HG03196 (cell line): ENCODE data around the gene GOLT1B.
"Not testable (repeated sequence)": the region's sequence is repeated elsewhere in the genome, so short reads cannot be mapped to it uniquely, and the experiment has no call there.

Experiments
- ATAC-seq: cut with Tn5 transposase; IDR thresholded peaks from one replicate; pipeline ENCODE4 v1.9.1; 2021; ENCODE audit not compliant: unreplicated experiment

GOLT1B gene, protein sequence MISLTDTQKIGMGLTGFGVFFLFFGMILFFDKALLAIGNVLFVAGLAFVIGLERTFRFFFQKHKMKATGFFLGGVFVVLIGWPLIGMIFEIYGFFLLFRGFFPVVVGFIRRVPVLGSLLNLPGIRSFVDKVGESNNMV

GRCh38 chr12:21501258-21502163 is at the start of gene GOLT1B, which contains the start of gene RECQL:
GOLT1B (plus strand) TSS chr12:21501789; CDS start chr12:21501924, 135 bp downstream.
RECQL (minus strand) TSS chr12:21501635; CDS start chr12:21499570, 2,065 bp downstream.
- ATAC-seq = peak; percentile 99

- peak; percentile 89 for ATAC-seq
These were observed 48.2 kb upstream of the GOLT1B start for GRCh38 chr12:21453312-21453852.

GRCh38 chr12:21456291-21456780 is 45.3 kb upstream of the GOLT1B start:
- ATAC-seq = no peak

DNA sequence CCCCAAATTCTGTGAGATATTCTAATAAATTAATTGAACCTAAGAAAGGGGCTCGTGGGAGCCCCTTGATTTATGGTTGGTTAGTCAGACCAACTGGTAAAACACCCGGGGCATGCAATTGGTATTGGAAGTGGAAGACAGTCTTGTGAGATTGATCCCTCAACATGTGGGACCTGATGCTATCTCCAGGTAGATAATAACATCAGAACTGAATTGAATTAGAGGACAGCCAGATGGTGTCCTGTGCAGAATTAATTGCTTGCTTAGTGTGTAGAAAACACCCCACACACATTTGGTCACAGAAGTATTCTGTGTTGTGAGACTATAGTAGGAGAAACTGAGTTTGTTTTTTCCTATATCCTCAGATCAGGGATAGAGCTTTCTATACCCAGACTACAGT is 42.1 kb upstream of the GOLT1B start:
- no peak for ATAC-seq

DNA sequence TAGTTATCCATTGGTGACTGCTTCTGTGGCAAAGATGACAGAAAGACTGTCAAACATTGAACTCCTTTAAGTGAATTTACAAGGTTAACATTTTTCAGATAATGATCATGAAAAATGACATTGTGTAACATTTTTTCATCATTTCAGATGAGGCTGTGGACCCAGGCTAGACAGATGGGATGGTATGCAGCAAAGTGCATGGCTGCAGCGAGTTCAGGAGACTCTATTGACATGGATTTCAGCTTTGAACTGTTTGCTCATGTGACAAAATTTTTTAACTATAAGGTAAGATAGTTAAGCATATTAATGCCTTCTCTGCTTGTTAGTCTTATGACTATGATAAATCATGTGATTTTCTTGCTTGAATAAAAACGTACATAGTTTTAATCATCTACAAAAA is 34.3 kb upstream of the GOLT1B start:
- not testable (repeated sequence) for ATAC-seq

- ATAC-seq = no peak
These were observed 30.3 kb upstream of the GOLT1B start for GRCh38 chr12:21471294-21471693.

DNA sequence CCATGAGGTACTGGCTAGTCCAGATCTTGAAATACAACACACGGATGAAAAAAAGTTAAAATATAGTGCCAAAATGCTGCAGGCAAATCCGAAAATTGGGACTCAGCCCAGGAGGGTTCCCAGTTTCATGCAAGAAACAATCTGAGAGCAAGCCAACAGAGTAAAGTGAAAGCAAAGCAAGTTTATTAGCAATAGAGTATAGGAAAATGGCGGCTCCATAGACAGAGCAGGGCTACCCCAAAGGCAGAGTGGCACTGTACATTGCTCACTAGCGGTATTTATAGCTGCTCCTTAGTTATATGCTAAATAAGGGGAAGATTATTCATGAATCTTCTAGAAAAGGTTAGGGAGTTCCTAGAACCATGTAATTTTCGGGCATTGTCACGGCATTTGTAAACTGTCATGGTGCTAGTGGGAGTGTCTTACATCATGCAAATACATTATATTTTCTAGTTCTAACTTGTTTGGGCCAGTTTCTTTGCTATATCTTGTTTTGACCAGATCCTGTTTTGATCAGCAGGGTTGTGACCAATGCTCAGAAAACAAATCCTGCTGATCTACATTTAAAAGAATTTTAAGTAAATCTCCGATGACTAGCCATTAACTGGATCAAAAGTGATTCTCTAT is 29.3 kb upstream of the GOLT1B start:
- ATAC-seq = no peak

DNA sequence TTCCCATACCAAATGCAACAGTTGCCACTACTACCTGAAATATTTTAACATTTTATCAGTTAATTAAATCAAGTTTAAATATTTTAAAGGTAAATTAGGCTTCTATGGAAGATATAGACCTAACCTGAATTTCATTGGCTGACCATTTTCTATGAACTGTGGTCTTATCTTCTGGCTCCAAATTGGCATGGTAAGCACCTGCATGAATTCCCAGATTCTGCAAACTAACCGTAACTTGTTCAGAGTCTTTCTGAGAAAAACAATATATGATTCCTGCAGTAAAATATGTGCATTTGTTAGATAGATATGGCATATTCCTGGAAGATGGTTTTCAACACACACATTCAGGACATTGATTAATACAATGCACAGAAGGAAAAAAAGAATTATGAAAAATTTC is 26.0 kb upstream of the GOLT1B start:
- no peak for ATAC-seq

DNA sequence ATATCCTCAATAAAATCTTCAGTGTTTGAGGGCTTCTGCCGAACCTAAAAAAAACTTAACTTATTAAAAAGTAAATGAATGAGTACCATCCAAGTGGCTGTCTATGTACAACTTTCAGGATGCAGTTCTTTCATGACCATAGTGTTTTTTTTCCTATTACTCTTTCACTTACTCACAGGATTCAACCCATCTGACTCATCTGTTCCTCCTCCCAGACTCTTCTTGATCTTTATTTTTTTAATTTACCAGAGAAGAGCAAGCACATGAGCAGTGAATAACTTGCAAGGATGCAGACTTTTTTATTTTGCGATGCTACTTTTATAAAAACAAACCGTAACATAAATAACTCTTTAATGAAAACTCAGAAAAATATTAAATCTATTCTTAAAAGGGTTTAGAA is 24.6 kb upstream of the GOLT1B start:
- ATAC-seq = no peak

- ATAC-seq = no peak
These were observed 22.7 kb upstream of the GOLT1B start for GRCh38 chr12:21478756-21479455.

GRCh38 chr12:21483531-21483930 is 18.1 kb upstream of the GOLT1B start:
- ATAC-seq = no peak

- ATAC-seq = no peak
These were observed 15.6 kb upstream of the GOLT1B start for GRCh38 chr12:21485998-21486397.

- ATAC-seq = no peak
These were observed 1.8 kb upstream of the GOLT1B start for GRCh38 chr12:21499765-21500164.

DNA sequence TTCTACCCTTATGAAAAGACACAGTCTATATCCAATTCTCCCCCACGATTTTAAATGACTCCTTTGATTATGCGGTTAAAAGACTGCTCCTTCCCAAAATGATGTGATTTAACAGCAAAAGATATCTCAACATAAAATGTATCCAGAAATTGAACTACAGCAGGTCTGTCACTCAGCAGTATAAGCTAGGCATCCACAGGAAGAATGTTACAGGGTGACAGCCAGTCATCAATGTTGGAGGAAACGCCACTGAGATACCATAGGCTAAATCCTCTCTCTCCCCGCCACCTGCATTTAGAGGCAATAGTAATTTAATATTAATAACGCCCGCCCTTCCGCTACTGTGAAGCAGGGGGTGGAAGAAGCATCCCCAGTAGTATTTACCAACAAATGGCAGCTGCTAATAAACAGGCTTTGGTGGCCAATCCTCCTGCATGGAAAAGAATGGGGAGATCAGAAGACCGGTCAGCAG is 767 bp upstream of the GOLT1B start:
- peak; percentile 3 for ATAC-seq

- peak; percentile 5 for ATAC-seq
These were observed 541 bp downstream of the GOLT1B start for GRCh38 chr12:21502164-21502496.

- ATAC-seq = no peak
These were observed 1.3 kb downstream of the GOLT1B start for GRCh38 chr12:21502872-21503271.

DNA sequence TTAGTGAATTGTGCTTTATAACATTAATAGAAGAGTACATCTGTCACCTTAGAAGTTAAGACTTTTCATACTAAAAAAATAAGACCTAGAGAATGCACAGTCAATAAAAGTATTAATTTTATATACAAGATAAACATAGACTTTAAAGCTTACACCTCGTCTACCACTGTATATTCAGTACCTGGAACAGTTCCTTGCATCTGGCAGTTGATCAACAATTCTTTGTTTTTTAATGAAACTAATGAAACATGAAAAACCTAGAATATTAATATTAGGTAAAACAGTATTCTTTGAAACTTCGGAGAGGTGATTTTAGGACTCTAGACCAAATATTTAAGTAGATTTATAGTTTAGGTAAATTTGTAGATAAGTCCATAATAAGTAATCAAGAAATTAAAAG is 4.3 kb downstream of the GOLT1B start:
- no peak for ATAC-seq

DNA sequence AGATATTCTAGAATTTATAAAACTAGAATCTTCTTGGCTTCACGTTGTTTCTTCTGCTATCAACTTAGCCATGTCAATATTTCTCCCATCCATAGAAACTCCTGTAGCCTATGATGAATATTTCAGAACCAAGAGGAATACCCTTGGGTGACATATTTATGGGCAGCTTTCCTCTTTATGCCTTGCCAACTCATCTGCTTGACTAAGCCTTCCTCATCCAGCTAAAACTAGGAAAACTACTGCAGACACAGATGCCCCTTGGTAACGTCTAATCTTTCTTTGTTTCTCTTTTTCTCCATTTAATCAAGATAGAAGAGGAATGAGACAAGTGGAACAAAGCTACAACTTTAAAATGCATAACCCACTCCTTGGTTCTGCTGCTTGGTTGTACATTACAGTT is 6.3 kb downstream of the GOLT1B start:
- ATAC-seq = no peak

DNA sequence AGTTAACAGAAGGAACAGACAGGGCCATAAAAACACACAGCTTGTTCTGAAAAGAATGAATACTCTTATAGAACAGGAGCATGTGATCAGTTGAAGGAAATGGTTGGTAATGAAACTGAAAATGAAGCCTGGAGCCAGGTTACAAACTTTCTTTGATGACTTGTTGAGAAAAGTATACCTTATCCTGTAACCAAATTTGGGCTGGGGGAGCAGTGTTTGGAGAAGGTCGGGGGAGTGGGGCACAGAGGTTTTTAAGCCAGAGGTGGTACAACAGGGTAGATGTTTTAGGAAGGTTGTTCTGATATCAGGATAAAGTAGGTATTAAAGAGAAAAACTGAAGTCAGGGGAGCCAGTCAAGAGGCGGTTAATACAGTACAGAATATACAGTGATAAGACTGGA is 8.2 kb downstream of the GOLT1B start:
- ATAC-seq = peak; percentile 92

DNA sequence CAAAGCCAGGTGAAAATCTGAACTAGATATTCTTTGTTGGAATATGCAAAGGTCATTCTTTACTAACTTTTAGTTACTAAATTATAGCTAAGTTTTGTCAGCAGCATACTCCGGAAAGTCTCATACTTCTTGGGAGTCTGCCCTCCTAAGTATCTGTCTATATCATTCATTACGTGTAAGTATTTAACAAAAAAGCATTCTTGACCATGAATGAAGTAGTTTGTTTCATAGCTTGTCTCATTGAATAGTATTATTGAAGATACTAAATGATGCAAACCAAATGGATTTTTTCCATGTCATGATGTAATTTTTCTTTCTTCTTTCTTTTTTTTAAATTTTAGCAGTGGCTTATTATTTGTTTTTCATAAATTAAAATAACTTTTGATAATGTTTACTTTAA is 14.7 kb downstream of the GOLT1B start:
- ATAC-seq = no peak

- ATAC-seq = no peak
These were observed 16.9 kb downstream of the GOLT1B start for GRCh38 chr12:21518451-21518850.
